K562 (cell line): Measurements from ENCODE around the gene HS3ST3B1. TPM values are rescaled to one million over a fixed set of nuclear protein-coding genes. Genes with fewer than 3 reads are reported as not detected.

ENCODE experiments used
- BHLHE40 ChIP-seq: IDR thresholded peaks from 2 replicates; pipeline ENCODE4 v1.6.1; 2011; ENCODE audit warnings: low read length, improper control_type of control experiment
- COPS2 ChIP-seq: fragments of 450-650 bp; conservative IDR thresholded peaks from 2 replicates; pipeline ENCODE4 v1.6.1; 2016; ENCODE audit warnings: mild to moderate bottlenecking, moderate library complexity
- DMBX1 ChIP-seq: fragments of 250-450 bp; sonication (Bioruptor Pico); IDR thresholded peaks from 2 replicates; pipeline ENCODE4 v1.8.0; 2022; ENCODE audit warnings: inconsistent platforms, mild to moderate bottlenecking, moderate library complexity, borderline replicate concordance
- EWSR1 ChIP-seq: fragments of 450-650 bp; IDR thresholded peaks from 2 replicates; pipeline ENCODE4 v1.6.1; 2018; ENCODE audit warnings: borderline replicate concordance, mild to moderate bottlenecking, low read depth, moderate library complexity; ENCODE audit not compliant: partially characterized antibody
- FOS ChIP-seq: IDR thresholded peaks from 3 replicates; pipeline ENCODE4 v1.6.1; 2011; ENCODE audit not compliant: insufficient read length; ENCODE audit errors: extremely low read depth
- FOSL1 ChIP-seq: fragments of 200-800 bp; sonication (Bioruptor generic); conservative IDR thresholded peaks from 2 replicates; pipeline ENCODE4 v1.6.1; 2016; ENCODE audit warnings: missing genetic modification characterization, missing compliant biosample characterization
- ILK ChIP-seq: fragments of 450-650 bp; IDR thresholded peaks from 2 replicates; pipeline ENCODE4 v1.6.1; 2016; ENCODE audit warnings: missing genetic modification characterization, low read depth, mild to moderate bottlenecking, missing compliant biosample characterization, moderate library complexity, borderline replicate concordance
- JUND ChIP-seq, 2 experiments: IDR thresholded peaks; 2 replicates in 1 of 2; 3 replicates in 1 of 2; pipeline ENCODE4 v1.6.1; 2011; ENCODE audit warnings: borderline replicate concordance in 2 of 2, low read depth in 2 of 2, low read length in 2 of 2, improper control_type of control experiment in 1 of 2, missing biosample characterization in 1 of 2, missing genetic modification characterization in 1 of 2, missing genetic modification reagents in 1 of 2
- PRPF4 ChIP-seq: fragments of 200-400 bp; formaldehyde crosslinking; IDR thresholded peaks from one replicate; pipeline ENCODE4 v1.6.1; 2017; ENCODE audit warnings: low read length, low read depth, mild to moderate bottlenecking; ENCODE audit not compliant: insufficient read depth, poor library complexity, severe bottlenecking
- STAT5A ChIP-seq: IDR thresholded peaks from 2 replicates; pipeline ENCODE4 v1.6.1; 2012; ENCODE audit warnings: low read length, inconsistent platforms, borderline replicate concordance
- ZNF133 ChIP-seq: fragments of 250-450 bp; sonication (Bioruptor Pico); IDR thresholded peaks from 2 replicates; pipeline ENCODE4 v1.4.0; 2020; ENCODE audit warnings: mild to moderate bottlenecking
- ZNF239 ChIP-seq: fragments of 250-450 bp; sonication (Bioruptor Pico); IDR thresholded peaks from 2 replicates; pipeline ENCODE4 v1.4.0; 2020; ENCODE audit warnings: mild to moderate bottlenecking
- polyA plus RNA-seq, 8 experiments: library from polyadenylated mRNA; depleted of rRNA in 4 of 8; stranded (reverse) in 5 of 8; unstranded in 3 of 8; fragments of >200 nt; fragmentation: Nextera tagmentation in 2 of 8; fragmentation: Illumina TruSeq in 1 of 8; extraction: Ambion mirVana in 2 of 8; extraction: Trizol in 1 of 8; gene quantifications; 2 replicates each; pipeline versions ENCODE4 v1.2.1 to v1.2.3, GENCODE V29; 2011 to 2014; ENCODE audit warnings: inconsistent platforms in 1 of 8, missing spikeins in 1 of 8
- total RNA-seq, 7 experiments: library from RNA; depleted of rRNA in 6 of 7; stranded (reverse); fragments of >200 nt in 6 of 7; fragmentation: Illumina TruSeq in 2 of 7; extraction: Trizol in 2 of 7; gene quantifications; 2 replicates each; pipeline versions ENCODE4 v1.2.1 to v1.2.3, GENCODE V29; 2011 to 2021; ENCODE audit warnings: low replicate concordance in 1 of 7
- TF ChIP-seq, protein P1 (sequence below), 2 experiments: fragments of 200-800 bp in 1 of 2; sonication (Bioruptor generic) in 1 of 2; sonication (generic) in 1 of 2; formaldehyde crosslinking in 1 of 2; IDR thresholded peaks in 1 of 2; conservative IDR thresholded peaks in 1 of 2; 2 replicates each; pipeline versions ENCODE4 v1.5.0 to v1.6.1; 2016 to 2020; ENCODE audit warnings: missing compliant biosample characterization in 1 of 2, missing genetic modification characterization in 1 of 2, missing genetic modification reagents in 1 of 2
- TF ChIP-seq, protein P2 (sequence below): sonication (generic); formaldehyde crosslinking; IDR thresholded peaks from 2 replicates; pipeline ENCODE4 v1.8.0; 2022; ENCODE audit warnings: mild to moderate bottlenecking, low read depth, missing genetic modification reagents
- TF ChIP-seq, protein P3 (sequence below): IDR thresholded peaks from 2 replicates; pipeline ENCODE4 v1.6.1; 2011; ENCODE audit not compliant: insufficient read length; ENCODE audit errors: extremely low read depth
- TF ChIP-seq, protein P4 (sequence below): fragments of 200-800 bp; sonication (Bioruptor generic); IDR thresholded peaks from 2 replicates; pipeline ENCODE4 v1.6.1; 2017; ENCODE audit warnings: missing genetic modification characterization, missing compliant biosample characterization
- TF ChIP-seq, protein P5 (sequence below): fragments of 450-650 bp; formaldehyde crosslinking; IDR thresholded peaks from 2 replicates; pipeline ENCODE4 v1.4.0; 2020; ENCODE audit warnings: mild to moderate bottlenecking, mixed read lengths
- TF ChIP-seq, protein P6 (sequence below): fragments of 250-450 bp; sonication (Bioruptor Pico); IDR thresholded peaks from 2 replicates; pipeline ENCODE4 v1.5.0; 2021

Gene HS3ST3B1
- total and polyA plus RNA-seq, 9 of the 15 experiments (the other 6 are each of a cell fraction or from before 2014, with no cell fraction given), result 1.9 to 12.9 (median 3.7) TPM

DNA sequence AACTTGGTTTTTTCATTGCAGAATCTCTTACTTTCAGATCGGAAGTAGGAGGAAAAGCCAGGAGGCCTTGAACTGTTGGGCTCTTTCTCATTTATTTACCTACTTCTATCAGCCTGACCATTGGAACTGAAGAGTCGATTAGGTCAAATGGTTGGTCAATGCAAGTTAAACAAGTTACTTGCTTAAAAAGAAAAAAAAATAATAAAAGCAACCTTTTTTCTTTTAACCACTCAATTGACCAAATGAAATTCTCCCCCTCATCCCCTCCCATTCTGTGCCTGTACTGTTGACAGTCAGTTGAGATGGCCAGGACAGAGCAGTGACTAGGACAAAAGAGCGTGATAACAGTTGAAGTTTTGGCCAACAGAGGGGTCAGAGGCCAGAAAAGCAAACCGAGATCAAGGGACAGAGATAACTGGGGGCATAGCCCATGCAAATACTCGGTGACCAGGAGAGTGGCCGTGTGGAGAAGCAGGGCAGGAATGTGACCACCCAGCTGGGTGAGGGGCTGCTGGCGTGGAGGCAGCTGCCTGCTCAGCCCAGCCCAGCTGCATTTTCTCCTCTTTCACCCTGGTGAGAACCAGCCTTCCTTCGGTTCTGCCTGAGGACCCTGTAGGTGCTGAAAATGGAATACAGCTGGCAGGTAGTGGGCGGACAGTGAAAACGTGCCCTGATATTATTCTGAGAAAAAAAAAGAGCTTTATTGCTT, 72.2 kb downstream of the HS3ST3B1 start (continued):
- TF ChIP-seq, protein P1, sequence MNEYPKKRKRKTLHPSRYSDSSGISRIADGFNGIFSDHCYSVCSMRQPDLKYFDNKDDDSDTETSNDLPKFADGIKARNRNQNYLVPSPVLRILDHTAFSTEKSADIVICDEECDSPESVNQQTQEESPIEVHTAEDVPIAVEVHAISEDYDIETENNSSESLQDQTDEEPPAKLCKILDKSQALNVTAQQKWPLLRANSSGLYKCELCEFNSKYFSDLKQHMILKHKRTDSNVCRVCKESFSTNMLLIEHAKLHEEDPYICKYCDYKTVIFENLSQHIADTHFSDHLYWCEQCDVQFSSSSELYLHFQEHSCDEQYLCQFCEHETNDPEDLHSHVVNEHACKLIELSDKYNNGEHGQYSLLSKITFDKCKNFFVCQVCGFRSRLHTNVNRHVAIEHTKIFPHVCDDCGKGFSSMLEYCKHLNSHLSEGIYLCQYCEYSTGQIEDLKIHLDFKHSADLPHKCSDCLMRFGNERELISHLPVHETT (CRISPR knock-in tag; conservative IDR thresholded peaks at IDR 0.05 in 1 of 2, IDR thresholded peaks at IDR 0.05 in 1 of 2), result 0 out of 4 replicates have a peak, but pooled peaks of 1 of the 2 experiments have one; percentile 39
- TF ChIP-seq ZNF239 (CRISPR knock-in tag) (no peak), BHLHE40 (no peak), PRPF4 (no peak), COPS2 (no peak), FOS (no peak), STAT5A (no peak), ZNF133 (no peak), ILK (tag) (no peak), FOSL1 (tag) (no peak), DMBX1 (no peak), EWSR1 (no peak), JUND (IDR thresholded peaks at IDR 0.05; ENCODE audit: borderline replicate concordance, low read depth, low read length) (no peak), JUND (tag; IDR thresholded peaks at IDR 0.05; ENCODE audit: borderline replicate concordance, low read depth, low read length) (peak; percentile 49; the same call in 1 of the 3 replicates)
- TF ChIP-seq, protein P2, sequence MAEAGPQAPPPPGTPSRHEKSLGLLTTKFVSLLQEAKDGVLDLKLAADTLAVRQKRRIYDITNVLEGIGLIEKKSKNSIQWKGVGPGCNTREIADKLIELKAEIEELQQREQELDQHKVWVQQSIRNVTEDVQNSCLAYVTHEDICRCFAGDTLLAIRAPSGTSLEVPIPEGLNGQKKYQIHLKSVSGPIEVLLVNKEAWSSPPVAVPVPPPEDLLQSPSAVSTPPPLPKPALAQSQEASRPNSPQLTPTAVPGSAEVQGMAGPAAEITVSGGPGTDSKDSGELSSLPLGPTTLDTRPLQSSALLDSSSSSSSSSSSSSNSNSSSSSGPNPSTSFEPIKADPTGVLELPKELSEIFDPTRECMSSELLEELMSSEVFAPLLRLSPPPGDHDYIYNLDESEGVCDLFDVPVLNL, result no peak
- TF ChIP-seq, protein P3, sequence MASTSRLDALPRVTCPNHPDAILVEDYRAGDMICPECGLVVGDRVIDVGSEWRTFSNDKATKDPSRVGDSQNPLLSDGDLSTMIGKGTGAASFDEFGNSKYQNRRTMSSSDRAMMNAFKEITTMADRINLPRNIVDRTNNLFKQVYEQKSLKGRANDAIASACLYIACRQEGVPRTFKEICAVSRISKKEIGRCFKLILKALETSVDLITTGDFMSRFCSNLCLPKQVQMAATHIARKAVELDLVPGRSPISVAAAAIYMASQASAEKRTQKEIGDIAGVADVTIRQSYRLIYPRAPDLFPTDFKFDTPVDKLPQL, result no peak
- TF ChIP-seq, protein P4, sequence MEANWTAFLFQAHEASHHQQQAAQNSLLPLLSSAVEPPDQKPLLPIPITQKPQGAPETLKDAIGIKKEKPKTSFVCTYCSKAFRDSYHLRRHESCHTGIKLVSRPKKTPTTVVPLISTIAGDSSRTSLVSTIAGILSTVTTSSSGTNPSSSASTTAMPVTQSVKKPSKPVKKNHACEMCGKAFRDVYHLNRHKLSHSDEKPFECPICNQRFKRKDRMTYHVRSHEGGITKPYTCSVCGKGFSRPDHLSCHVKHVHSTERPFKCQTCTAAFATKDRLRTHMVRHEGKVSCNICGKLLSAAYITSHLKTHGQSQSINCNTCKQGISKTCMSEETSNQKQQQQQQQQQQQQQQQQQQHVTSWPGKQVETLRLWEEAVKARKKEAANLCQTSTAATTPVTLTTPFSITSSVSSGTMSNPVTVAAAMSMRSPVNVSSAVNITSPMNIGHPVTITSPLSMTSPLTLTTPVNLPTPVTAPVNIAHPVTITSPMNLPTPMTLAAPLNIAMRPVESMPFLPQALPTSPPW (CRISPR knock-in tag), result peak; percentile 83
- TF ChIP-seq, protein P5, sequence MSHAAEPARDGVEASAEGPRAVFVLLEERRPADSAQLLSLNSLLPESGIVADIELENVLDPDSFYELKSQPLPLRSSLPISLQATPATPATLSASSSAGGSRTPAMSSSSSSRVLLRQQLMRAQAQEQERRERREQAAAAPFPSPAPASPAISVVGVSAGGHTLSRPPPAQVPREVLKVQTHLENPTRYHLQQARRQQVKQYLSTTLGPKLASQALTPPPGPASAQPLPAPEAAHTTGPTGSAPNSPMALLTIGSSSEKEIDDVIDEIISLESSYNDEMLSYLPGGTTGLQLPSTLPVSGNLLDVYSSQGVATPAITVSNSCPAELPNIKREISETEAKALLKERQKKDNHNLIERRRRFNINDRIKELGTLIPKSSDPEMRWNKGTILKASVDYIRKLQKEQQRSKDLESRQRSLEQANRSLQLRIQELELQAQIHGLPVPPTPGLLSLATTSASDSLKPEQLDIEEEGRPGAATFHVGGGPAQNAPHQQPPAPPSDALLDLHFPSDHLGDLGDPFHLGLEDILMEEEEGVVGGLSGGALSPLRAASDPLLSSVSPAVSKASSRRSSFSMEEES (CRISPR knock-in tag), result no peak
- TF ChIP-seq, protein P6, sequence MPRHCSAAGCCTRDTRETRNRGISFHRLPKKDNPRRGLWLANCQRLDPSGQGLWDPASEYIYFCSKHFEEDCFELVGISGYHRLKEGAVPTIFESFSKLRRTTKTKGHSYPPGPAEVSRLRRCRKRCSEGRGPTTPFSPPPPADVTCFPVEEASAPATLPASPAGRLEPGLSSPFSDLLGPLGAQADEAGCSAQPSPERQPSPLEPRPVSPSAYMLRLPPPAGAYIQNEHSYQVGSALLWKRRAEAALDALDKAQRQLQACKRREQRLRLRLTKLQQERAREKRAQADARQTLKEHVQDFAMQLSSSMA (CRISPR knock-in tag), result no peak
